Astrocyte of the cerebellum (primary cell): Measurements from ENCODE around the gene SMC5.

ENCODE experiments used
- DNase-seq: peaks from one replicate; pipeline ENCODE4 v3.0.0-alpha.2; 2011; ENCODE audit warnings: low read depth
- H3K4me3 ChIP-seq: 2 replicates; pipeline ENCODE4 v1.5.1; 2011; ENCODE audit warnings: mild to moderate bottlenecking, low read depth, low read length, moderate library complexity
- in situ Hi-C: cut with HindIII; loops from 2 replicates; pipeline ENCODE4 v1.10.0; 2017; ENCODE audit warnings: low sequenced_read_pairs
- TF ChIP-seq, protein P1 (sequence below): IDR thresholded peaks from 2 replicates; pipeline ENCODE4 v1.5.1; 2012; ENCODE audit warnings: low read length, low read depth, moderate library complexity, mild to moderate bottlenecking; ENCODE audit errors: missing control alignments

The SMC5 gene

DNA sequence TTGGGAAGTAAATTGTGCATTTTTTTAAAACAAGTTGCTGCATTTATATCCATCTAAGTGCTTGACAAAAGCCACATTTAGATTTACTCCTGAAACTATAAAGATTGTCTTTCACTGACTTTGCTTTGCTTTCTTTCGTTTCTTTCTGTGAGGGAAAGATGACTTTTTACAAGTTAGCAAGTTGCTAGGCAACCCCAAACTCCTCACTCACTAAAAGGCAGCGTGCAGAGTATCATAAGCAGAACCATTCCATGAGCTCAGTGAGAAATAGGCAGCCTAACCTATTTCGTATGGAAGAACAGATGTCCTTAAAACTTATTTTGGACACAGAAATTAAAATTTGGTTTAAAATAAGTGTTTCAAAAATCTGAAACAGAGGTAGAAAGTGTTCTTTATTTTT, 126.6 kb downstream of the SMC5 start:
- no peak for DNase-seq
- no peak overlapping the region for H3K4me3 ChIP-seq
- in situ Hi-C loops, result no loop called here
- TF ChIP-seq, protein P1, sequence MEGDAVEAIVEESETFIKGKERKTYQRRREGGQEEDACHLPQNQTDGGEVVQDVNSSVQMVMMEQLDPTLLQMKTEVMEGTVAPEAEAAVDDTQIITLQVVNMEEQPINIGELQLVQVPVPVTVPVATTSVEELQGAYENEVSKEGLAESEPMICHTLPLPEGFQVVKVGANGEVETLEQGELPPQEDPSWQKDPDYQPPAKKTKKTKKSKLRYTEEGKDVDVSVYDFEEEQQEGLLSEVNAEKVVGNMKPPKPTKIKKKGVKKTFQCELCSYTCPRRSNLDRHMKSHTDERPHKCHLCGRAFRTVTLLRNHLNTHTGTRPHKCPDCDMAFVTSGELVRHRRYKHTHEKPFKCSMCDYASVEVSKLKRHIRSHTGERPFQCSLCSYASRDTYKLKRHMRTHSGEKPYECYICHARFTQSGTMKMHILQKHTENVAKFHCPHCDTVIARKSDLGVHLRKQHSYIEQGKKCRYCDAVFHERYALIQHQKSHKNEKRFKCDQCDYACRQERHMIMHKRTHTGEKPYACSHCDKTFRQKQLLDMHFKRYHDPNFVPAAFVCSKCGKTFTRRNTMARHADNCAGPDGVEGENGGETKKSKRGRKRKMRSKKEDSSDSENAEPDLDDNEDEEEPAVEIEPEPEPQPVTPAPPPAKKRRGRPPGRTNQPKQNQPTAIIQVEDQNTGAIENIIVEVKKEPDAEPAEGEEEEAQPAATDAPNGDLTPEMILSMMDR, result no peak

GRCh38 chr9:70387663-70388062, 128.9 kb downstream of the SMC5 start:
- H3K4me3 ChIP-seq, result no peak overlapping the region
- in situ Hi-C loops, result no loop called here
- DNase-seq, result no peak
- TF ChIP-seq, protein P1, result no peak

GRCh38 chr9:70389188-70389587, 130.4 kb downstream of the SMC5 start:
- no peak overlapping the region for H3K4me3 ChIP-seq
- DNase-seq, result no peak
- in situ Hi-C loops, result no loop called here
- TF ChIP-seq, protein P1, result no peak

GRCh38 chr9:70389621-70390266, 131.0 kb downstream of the SMC5 start:
- no peak overlapping the region for H3K4me3 ChIP-seq
- TF ChIP-seq, protein P1, result no peak
- in situ Hi-C loops, result no loop called here
- no peak for DNase-seq

GRCh38 chr9:70390933-70391341, 132.2 kb downstream of the SMC5 start:
- in situ Hi-C loops, result no loop called here
- H3K4me3 ChIP-seq, result no peak overlapping the region
- TF ChIP-seq, protein P1, result no peak
- DNase-seq, result peak; percentile 61

- in situ Hi-C loops, result no loop called here
- no peak overlapping the region for H3K4me3 ChIP-seq
- DNase-seq, result no peak
- TF ChIP-seq, protein P1, result peak; percentile 31
Observed at GRCh38 chr9:70392189-70392588, 133.4 kb downstream of the SMC5 start.
